CD1c-positive myeloid dendritic cell (primary cell): ENCODE data around the gene MFSD6.
"Not testable (repeated sequence)": the region's sequence is repeated elsewhere in the genome, so short reads cannot be mapped to it uniquely, and the experiment has no call there.

Experiments used
- DNase-seq: peaks from one replicate; pipeline ENCODE4 v3.0.0-alpha.2; 2016; ENCODE audit errors: extremely low spot score

The MFSD6 gene

GRCh38 chr2:190405070-190405469 is 3.1 kb upstream of the MFSD6 start:
- DNase-seq: no peak

- no peak for DNase-seq
Measured at GRCh38 chr2:190405995-190406394, 2.2 kb upstream of the MFSD6 start.

- no peak for DNase-seq
Measured at GRCh38 chr2:190406805-190407204, 1.4 kb upstream of the MFSD6 start.

DNA sequence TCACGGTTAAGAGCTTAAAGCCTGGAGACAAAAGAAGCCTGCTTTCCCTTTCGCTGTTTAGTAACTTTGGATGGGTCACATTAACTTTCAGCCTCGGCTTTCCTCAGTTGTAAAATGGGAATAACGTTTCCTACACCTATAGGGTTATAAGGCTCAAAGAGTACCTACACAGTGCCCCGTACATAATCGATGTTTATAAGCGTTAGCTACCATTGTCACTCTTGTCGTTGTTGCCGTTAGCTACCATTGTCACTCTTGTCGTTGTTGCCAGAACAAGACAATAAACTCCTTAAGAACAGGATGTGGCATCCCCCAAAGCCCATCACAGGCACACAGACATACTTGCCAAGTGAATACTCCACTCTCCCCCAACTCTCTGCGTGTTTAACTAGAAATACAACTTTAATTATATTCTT is 901 bp upstream of the MFSD6 start:
- DNase-seq: peak; percentile 41

DNA sequence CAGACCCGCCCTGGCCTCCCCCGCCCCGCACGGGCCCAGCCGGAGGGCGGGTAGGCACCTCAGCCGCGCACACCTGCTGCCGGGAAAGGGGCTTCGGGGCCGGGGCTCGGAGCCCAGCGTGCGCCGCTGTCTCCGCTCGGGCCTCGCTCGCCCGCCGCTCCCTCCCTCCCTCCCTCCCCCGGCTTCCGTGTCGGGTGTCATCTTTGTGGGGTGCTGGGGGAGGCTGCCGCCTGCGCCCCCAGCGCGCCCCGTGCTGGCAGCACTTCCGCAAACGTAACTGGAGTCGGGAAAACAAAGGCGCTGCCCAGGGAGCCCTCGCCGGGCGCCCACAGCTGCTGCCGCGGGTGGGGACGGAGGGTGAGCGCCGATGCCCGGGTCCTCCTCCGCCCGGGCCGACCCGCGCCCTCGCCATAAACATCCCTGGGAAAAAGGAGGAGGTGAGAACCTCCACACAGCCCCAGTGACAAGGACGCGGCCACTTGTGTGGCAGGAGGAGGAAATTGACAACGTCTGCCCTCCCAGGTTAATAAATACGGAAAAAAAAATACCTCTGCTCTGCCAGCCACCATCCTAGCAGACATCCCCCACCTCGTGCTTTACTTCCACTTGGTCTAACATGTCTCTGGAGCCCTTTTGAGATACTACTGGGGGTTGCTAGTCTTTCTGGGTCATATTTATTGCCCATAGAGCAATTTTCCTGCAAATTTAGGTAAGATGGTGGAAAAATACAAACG is 550 bp downstream of the MFSD6 start:
- peak; percentile 87 for DNase-seq

DNA sequence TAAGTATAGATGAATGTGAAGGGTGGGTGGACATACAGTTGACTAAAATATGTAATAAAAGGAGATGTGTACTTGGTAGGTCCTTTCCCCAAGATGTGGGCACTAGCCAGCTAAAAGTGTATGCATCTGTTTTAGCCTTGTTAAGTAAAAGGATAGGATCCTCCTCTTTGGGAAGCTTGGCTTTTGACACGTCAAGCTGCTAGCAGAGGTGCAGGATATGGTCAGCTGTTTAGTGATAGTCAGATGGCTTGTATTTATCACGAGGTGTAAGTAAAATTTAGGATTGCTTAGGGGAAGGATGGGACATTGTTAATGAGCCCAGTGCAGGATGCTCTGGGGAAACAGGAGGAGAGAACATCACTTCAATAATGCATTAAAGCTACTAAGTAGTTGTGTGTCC is 1.5 kb downstream of the MFSD6 start:
- DNase-seq: no peak

DNA sequence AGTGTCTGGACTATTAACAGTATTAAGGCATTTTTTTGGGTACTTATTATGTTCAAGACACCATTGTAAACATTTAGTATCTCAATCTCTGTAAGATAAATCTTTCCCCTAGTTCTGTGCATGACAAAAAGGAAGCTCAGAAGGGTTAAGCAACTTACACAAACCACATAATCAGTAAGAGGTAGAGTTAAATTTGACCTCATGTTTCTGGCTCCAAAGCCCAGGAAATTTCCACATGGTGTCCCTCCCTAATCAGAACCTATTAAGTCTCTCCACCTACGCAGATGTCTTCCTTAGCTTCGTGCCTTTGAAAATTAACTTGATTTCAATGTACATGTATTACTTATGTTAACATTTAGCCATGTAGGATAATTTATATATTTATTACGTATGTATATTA is 2.0 kb downstream of the MFSD6 start:
- peak; percentile 50 for DNase-seq

DNA sequence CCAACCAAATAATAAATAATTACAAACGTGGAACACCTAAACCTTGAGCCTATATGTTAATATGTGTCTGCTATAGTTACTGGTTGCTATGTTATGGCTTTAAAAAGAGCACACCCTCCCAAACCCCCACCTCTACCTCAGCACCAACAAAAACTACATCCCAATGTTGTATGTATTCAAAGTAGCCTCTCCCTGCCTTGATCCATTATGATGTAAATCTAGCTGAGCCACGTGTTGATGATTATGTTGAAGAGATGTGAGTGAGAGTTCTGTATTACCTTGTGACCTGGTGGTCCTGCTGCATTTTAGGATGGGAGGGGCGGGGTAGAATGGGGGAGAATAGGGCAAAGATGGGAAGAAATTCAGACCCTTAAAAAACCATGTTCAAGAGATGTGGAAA is 4.8 kb downstream of the MFSD6 start:
- no peak for DNase-seq

DNA sequence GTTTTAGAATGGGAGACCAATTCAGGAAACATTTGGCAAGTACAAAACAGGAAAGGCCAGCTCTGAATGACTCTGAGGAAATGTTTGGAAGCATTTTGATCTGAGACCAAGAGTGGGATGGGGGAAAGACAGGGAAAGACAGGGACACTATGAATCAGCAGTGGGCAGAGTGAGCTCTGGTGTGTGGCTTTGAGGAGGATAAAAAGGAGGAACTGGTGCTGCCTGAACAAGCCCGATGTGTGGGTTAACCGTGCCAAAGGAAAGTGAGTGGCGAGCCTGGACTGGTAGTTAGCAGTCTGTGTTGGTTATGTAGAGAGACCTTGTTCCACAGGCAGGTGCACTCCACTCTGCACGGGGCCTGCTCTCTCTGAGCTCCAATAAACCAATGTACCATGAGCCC is 5.3 kb downstream of the MFSD6 start:
- peak; percentile 69 for DNase-seq

DNA sequence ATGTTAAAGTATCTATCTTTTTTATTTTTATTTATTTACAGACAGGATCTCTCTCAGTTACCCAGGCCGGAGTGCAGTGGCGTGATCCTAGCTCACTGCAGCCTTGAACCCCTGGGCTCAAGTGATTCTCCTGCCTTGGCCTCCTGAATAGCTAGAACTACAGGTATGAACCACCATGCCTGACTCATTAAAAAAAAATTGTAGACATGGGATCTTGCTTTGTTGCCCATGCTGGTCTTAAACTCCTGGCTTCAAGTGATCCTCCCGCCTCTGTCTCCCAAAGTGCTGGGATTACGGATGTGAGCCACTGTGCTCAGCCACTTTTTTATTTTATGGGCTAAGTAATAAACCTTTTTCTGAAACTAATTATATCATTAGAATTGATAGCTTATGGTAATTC is 7.1 kb downstream of the MFSD6 start:
- DNase-seq: no peak

DNA sequence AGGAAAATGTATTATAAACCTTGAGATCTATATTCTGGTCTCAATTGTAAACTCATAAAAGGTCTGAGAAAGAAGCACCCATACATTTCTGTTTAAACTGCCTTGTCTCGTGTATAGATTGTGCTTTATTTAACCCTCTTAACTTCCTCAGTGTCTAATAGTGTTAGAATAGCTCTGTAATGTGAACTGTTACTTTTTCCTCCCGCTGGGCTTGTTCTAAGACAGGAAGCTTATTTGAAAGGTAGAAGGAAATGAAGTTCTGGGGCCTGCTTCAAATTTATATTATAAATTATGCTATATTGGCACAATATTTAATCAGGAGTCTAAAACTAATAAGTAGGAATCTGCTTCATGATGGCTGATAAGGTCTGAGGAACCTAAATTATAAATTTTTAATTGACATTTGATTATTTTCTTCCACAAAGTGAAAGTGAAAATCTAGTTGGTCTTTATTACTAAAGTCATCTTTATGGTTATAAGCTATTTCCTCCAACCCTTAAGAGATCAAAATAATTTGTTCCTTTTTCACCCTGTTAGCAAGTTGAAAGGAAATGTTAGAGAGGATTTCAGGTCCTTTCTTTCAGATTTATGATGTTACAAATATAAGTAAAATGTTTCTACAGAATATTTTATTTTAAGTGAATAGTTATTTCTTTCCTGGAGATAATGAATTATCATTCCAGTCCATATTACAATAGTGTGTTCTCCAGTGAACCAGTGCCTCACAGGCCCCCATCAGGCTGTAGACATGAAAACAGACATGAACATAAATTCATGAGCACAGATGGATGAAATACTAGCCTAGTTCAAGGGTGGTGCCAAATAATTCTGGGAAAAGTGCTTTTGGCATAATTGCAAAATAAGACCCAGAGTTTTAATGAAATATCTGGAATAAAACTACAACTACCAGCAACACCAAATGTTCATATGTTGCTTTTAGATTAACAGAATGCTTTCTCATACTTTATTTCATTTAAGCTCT is 7.9 kb downstream of the MFSD6 start:
- DNase-seq: no peak

DNA sequence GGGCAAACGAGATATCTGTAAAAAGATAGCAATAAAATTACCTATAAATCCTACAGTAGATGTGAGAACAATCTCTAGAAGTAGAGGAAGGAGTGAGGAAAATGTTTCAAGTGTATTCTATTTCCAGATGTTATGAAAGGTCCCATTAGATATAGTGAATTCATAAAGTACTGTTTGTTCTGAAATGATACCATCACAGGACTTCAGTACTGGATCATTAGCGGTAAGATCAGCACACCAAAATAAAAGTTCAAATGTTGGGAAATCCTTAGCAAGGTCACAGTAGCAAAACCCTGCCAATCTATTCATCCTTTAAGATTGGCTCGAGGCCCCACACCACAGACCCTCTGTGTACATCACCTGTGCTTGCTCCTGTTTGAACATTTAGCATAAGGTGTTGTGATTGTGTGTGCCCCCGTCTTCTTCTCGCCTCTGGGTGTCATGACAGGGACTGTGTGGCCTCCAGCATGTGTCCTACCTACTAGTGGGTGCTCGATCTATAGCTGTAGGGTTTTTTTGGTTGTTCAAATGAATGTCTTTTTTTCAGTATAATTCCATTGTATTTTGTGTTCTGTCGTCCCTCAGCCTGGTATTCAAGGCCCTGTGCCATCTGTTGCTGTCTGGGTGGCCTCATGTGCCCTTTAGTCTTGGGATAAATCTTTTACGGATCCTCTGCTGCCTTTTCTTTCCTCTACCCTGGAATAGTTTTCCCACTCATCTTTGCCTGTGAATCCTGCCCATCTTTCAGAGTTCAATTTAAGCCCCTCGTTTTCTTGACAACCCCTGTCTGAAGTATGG is 9.1 kb downstream of the MFSD6 start:
- no peak for DNase-seq

DNA sequence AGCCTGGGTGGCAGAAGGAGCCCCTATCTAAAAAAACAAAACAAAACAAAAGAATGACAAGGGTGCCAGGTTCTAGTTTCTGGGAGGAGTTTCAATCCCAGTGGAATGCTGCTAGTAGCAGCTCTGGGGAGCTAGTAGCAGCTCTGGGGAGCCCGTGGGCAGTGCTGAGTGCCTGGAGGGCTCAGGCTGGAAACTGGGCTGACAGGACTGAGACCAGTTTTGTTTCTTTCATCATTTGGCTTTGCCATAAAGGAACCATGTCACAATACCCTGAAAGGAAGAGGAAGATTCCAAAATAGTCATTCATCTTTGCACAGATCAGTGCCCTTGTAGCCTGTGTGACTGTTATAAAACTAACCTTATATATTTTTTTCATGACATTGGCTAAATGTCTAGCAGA is 10.6 kb downstream of the MFSD6 start:
- DNase-seq: peak; percentile 10

GRCh38 chr2:190420801-190421200 is 12.6 kb downstream of the MFSD6 start:
- DNase-seq: no peak

DNA sequence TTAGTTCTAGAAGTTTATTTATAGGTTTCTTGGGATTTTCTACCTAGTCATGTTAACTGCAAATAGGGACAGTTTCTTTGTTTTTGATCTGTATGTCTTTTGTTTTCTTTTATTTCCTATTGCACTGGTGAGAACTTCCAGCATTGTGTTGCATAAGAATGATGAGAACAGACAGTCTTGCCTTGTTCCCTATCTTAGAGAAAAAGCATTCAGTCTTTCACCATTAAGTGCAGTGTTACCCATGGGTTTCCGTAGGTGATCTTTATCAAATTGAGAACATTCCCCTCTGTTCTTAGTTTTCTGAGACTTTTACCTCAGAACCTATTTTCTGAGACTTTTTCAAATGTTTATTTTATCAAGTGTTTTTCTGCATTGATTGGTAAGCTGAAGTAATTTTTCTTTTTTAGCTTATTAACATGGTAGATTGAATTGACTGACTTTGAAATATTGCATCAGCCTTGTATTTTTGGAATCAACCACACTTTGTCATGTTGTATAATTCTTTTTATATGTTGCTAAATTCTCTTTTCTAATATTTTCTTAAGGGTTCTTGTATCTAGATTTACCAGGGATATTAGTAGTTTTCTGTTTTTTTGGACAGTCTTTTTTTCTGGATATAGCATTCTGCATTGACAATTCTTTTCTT is 17.2 kb downstream of the MFSD6 start:
- DNase-seq: peak; percentile 9

DNA sequence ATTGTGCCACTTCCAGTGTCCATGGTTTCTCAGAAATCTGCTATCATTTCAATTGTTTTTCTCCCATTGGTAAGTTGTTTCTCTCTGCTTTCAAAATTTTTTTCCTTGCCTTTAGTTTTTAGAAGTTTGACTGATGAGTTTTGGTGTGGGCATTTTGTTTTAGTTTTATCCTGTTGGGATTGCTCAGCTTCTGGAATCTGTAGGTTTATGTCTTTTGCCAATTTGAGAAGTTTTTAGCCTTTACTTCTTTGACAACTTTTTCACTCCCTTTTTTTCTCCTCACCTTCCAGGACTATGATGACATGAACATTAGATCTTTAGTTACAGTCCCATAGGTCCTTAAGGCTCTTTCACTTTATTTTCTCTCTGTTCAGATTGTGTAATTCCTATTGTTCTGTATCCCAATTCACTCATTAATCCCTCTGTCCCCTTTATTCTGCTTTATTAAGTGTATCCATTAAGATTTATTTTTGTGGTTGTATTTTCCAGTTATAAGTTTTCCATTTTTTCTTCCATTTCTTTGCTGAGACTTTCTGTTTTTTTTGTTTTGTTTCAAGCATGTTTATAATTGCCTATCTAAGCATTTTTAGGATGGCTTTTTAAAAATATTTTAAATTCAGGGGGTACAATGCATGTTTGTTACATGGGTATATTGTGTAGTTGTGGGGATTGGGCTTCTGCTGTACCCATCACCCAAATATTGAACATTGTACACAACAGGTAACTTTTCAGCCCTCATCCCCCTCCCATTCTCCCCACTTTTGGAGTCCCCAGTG is 17.9 kb downstream of the MFSD6 start:
- no peak for DNase-seq

DNA sequence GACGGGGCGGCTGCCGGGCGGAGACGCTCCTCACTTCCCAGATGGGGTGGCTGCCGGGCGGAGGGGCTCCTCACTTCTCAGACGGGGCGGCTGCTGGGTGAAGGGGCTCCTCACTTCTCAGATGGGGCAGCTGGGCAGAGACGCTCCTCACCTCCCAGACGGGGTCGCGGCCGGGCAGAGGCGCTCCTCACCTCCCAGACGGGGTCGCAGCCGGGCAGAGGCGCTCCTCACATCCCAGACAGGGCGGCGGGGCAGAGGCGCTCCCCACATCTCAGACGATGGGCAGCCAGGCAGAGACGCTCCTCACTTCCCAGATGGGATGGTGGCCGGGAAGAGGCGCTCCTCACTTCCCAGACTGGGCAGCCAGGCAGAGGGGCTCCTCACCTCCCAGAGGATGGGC is 22.7 kb downstream of the MFSD6 start:
- DNase-seq: not testable (repeated sequence)

- no peak for DNase-seq
Measured at GRCh38 chr2:190431907-190432306, 23.8 kb downstream of the MFSD6 start.

DNA sequence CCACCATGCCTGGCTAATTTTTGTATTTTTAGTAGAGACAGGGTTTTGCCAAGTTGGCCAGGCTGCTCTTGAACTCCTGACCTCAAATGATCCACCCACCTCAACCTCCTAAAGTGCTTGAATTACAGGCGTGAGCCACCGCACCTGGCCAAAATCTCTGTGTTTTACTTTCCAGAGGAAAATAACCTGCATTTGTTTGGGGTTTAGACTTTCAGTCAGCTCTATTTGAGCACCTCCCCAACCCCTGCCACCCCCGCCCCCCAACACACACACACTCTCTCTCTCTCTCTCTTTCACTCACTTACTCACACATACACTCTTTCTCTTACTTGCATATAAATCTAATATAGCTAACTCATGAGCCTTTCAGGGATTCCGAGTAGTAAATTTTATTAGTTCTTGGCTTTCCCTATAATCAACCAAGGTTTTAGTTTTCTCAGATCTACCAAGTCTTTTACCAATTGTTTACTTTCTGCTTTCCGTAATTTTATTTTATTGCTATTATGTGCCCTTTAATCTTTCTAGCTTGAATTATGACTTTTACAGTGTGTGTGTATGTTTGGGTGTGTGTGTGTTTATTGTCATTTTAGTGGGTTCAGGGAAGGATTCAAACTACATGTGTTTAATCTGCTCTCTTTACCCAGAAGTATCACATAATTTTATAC is 24.5 kb downstream of the MFSD6 start:
- no peak for DNase-seq

GRCh38 chr2:190435031-190435670 is 27.0 kb downstream of the MFSD6 start:
- peak; percentile 58 for DNase-seq
